ENCODE measurements around the gene RPAIN.

RPAIN gene

DNA sequence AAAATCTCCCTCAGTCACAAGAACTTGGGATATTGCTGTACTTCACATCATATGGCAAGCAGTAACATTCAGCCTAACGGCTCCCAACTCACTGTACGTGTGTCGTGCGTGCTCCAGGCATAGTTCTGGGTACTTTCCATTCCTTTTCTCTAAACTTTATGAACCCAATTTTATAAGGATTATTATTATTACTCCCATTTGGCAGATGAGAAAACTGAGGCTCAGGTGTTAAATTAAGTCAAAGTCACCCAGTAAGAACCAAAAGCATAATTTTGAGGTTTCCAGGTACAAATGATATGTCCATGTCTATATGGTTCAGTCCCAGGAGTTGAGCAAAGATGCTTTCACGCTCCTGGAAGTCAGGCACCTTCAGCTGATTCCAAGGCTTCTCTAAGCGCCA is 23.7 kb downstream of the RPAIN start:
- TF ChIP-seq, protein P1, sequence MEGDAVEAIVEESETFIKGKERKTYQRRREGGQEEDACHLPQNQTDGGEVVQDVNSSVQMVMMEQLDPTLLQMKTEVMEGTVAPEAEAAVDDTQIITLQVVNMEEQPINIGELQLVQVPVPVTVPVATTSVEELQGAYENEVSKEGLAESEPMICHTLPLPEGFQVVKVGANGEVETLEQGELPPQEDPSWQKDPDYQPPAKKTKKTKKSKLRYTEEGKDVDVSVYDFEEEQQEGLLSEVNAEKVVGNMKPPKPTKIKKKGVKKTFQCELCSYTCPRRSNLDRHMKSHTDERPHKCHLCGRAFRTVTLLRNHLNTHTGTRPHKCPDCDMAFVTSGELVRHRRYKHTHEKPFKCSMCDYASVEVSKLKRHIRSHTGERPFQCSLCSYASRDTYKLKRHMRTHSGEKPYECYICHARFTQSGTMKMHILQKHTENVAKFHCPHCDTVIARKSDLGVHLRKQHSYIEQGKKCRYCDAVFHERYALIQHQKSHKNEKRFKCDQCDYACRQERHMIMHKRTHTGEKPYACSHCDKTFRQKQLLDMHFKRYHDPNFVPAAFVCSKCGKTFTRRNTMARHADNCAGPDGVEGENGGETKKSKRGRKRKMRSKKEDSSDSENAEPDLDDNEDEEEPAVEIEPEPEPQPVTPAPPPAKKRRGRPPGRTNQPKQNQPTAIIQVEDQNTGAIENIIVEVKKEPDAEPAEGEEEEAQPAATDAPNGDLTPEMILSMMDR (IDR thresholded peaks at IDR 0.05; ENCODE audit: low read depth, low read length): no peak
- H3K27me3 ChIP-seq: no peaks in the 10 kb centered on the region
- DNase-seq: no peak
- H3K36me3 ChIP-seq: peaks cover 20% of the 10 kb centered on the region
- H3K9me3 ChIP-seq: no peaks in the 10 kb centered on the region
- H3K4me1 ChIP-seq: no peaks in the 10 kb centered on the region
- H3K4me3 ChIP-seq (ENCODE audit: low read depth, low read length): no peak overlapping the region

DNA sequence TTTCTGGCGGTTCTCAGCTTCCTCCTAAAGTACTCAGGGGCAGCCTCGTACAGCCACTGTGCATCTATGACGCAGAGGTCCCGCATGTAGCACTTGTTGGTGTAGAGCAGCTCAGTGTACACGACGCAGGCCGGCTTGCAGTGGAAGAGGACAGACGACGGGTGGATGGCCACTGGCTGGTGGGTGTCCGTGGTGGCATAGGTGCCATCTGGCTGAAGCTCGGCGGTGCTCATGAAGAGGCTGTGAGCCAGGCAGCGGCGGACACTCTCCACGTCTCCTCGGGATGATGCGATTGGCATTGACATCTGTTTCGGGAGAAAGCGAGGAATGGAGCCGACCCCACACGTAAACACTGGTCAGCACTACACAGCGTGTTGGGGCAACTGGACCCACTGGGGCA is 24.2 kb downstream of the RPAIN start:
- Histone ChIP-seq H3K4me3 (ENCODE audit: low read depth, low read length) (no peak overlapping the region), H3K9me3 (no peaks in the 10 kb centered on the region), H3K36me3 (peaks cover 20% of the 10 kb centered on the region), H3K27me3 (no peaks in the 10 kb centered on the region), H3K4me1 (no peaks in the 10 kb centered on the region)
- DNase-seq: no peak
- TF ChIP-seq, protein P1 (IDR thresholded peaks at IDR 0.05; ENCODE audit: low read depth, low read length): no peak

DNA sequence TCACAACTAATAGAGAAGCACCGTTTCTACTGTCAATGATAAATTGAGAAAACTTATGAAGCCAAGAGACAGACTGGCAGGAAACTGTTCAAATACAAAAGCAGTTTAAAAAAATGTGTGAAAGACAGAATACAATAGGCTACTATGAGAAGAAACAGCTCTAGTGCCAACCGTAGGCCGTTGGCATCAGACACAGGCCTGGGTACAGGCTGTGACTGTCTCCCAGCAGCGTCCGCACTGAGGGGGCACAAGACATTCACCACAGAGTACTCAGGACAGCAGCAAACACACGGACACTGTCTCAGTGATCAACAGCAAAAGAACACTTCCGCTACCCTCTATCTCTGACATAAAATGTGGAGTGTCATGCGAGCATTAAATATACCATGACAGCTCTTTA is 26.8 kb downstream of the RPAIN start:
- no peaks in the 10 kb centered on the region for H3K27me3 ChIP-seq
- no peak overlapping the region for H3K4me3 ChIP-seq (ENCODE audit: low read depth, low read length)
- H3K4me1 ChIP-seq: no peaks in the 10 kb centered on the region
- H3K9me3 ChIP-seq: no peaks in the 10 kb centered on the region
- H3K36me3 ChIP-seq: peaks cover 23% of the 10 kb centered on the region
- TF ChIP-seq, protein P1 (IDR thresholded peaks at IDR 0.05; ENCODE audit: low read depth, low read length): no peak
- DNase-seq: no peak

DNA sequence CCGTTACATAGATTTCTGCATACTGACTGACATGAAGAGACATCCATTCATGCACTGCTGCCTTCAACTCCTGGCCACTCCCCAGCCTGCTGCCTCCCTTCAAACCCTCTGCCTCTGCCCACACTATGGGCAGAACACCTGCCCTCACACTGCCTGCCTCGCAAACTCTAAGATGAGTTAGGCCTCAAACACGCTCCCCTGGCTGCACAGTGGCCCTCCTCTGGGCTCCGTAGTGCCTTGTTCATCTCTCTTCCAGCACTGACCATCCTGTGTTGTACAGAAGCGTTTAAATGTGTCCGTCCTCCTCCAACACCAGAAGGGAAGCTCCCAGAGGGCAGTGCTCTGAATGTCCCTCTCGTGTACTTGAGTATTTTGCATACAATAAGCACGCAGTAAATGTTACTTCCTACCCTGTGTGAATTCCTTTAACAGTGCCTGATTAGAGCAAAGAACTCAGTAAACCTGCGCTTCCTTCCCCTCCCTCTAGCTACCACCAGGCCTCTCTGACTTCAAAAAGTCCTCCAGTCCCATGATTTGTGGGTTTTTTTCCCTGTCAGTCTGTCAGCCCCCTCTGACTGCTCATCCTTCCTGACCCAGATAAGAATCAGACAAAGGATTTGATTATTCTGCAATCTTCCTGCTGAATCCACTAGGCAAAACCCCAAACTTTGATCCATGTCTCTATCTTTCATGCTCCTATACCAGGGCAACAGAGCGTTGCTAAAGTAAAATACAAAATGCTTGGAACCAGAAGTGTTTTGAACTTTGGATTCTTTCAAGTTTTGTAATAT is 44.9 kb downstream of the RPAIN start:
- H3K27me3 ChIP-seq: no peaks in the 10 kb centered on the region
- TF ChIP-seq, protein P1 (IDR thresholded peaks at IDR 0.05; ENCODE audit: low read depth, low read length): no peak
- H3K36me3 ChIP-seq: peaks cover 5% of the 10 kb centered on the region; the same call in 1 of the 2 replicates
- H3K4me1 ChIP-seq: no peaks in the 10 kb centered on the region
- no peaks in the 10 kb centered on the region; the same call in 1 of the 2 replicates for H3K9me3 ChIP-seq
- H3K4me3 ChIP-seq (ENCODE audit: low read depth, low read length): no peak overlapping the region
- DNase-seq: no peak

DNA sequence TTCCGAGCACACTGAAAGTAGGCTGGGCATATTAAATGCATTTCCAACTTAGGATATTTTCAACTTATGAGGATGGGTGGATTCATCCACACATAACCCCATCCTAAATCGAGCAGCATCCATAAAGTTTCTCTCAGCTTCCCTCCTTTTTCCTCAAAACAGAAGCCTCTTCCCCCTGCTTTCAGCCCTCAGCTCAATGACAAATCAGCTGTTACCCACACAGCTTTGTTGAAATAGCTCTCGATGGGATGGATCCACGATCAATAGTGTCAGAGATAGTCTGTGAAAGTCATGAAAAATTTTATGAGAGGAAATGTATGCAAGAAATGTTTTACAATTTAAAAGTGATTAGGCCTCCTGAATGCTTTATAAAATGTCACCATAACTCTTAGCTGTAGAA is 46.3 kb downstream of the RPAIN start:
- no peaks in the 10 kb centered on the region; the same call in 1 of the 2 replicates for H3K9me3 ChIP-seq
- H3K4me1 ChIP-seq: no peaks in the 10 kb centered on the region
- no peaks in the 10 kb centered on the region for H3K27me3 ChIP-seq
- H3K36me3 ChIP-seq: peaks cover 5% of the 10 kb centered on the region; the same call in 1 of the 2 replicates
- TF ChIP-seq, protein P1 (IDR thresholded peaks at IDR 0.05; ENCODE audit: low read depth, low read length): no peak
- peak overlapping the region; percentile 83 for H3K4me3 ChIP-seq (ENCODE audit: low read depth, low read length)
- DNase-seq: no peak

DNA sequence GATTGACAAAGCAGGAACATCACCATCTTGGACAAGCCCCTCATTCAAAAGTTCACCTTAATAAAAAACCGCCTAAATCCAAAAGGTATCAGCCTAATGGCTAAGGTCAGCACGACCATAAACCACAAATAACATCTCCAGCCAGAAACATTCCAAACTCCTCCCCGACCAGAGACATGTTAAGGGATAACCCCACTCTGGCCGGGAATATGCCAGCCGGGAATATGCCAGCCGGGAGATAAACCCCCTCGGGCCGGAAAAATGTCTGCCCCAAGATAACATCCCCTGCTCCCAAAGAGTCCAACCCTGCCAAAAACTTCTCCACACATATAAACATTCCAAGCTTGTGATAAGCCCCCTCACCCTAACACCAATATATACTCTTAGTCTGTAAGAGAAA is 47.4 kb downstream of the RPAIN start:
- H3K4me1 ChIP-seq: no peaks in the 10 kb centered on the region
- H3K36me3 ChIP-seq: peaks cover 1% of the 10 kb centered on the region; the same call in 1 of the 2 replicates
- H3K27me3 ChIP-seq: no peaks in the 10 kb centered on the region
- TF ChIP-seq, protein P1 (IDR thresholded peaks at IDR 0.05; ENCODE audit: low read depth, low read length): no peak
- H3K4me3 ChIP-seq (ENCODE audit: low read depth, low read length): peak overlapping the region; percentile 83
- no peaks in the 10 kb centered on the region; the same call in 1 of the 2 replicates for H3K9me3 ChIP-seq
- DNase-seq: no peak

Measured in BE2C (cell line).